Upper lobe of left lung (tissue), 4 donors: ENCODE data around the gene FLNC.

Source experiments
- CTCF ChIP-seq, 6 experiments: fragments of 450-650 bp in 4 of 6; fragments of 200-600 bp in 2 of 6; sonication (generic) in 2 of 6; IDR thresholded peaks; one replicate each; pipeline ENCODE4 v1.5.1; 2016 to 2019; ENCODE audit warnings: antibody characterized with exemption in 6 of 6
- EP300 ChIP-seq, 4 donors: sonication (generic); formaldehyde crosslinking; IDR thresholded peaks; one replicate each; pipeline ENCODE4 v1.5.1; 2017; ENCODE audit warnings: antibody characterized with exemption in 4 of 4, control low read depth in 2 of 4
- POLR2A ChIP-seq, 4 donors: fragments of 450-650 bp; IDR thresholded peaks; one replicate each; pipeline ENCODE4 v1.5.1; 2016 to 2017; ENCODE audit warnings: antibody characterized with exemption in 4 of 4, mild to moderate bottlenecking in 2 of 4
- POLR2AphosphoS5 ChIP-seq, 2 donors: sonication (generic); formaldehyde crosslinking; IDR thresholded peaks; one replicate each; pipeline ENCODE4 v1.5.1; 2017; ENCODE audit warnings: antibody characterized with exemption in 2 of 2

GRCh38 chr7:128833148-128833945, 3.1 kb downstream of the FLNC start:
- no peak for TF ChIP-seq CTCF (IDR thresholded peaks at IDR 0.05)
- no peak for TF ChIP-seq POLR2A (IDR thresholded peaks at IDR 0.05)
- no peak for TF ChIP-seq POLR2AphosphoS5 (IDR thresholded peaks at IDR 0.05)
- TF ChIP-seq EP300 (IDR thresholded peaks at IDR 0.05) = no peak
